Neuronal stem cell (in vitro differentiated cells): ENCODE measurements around the gene NPAS4.
A peak's percentile ranks its signal among the peaks of the same experiment; 100 is the strongest.

Source experiments
- DNase-seq: peaks from one replicate; pipeline ENCODE4 v3.0.0-alpha.2; 2013; ENCODE audit warnings: low spot score
- H2AFZ ChIP-seq: one replicate; pipeline ENCODE4 v1.6.1; 2013; ENCODE audit warnings: mild to moderate bottlenecking, low read length, inconsistent platforms
- H2AK5ac ChIP-seq: 2 replicates; pipeline ENCODE4 v1.6.1; 2013; ENCODE audit warnings: low read depth, mild to moderate bottlenecking, inconsistent platforms, low read length, moderate library complexity, mixed read lengths
- H2BK120ac ChIP-seq: 2 replicates; pipeline ENCODE4 v1.6.1; 2013; ENCODE audit warnings: low read depth, mild to moderate bottlenecking, inconsistent platforms, low read length, moderate library complexity, mixed read lengths
- H2BK12ac ChIP-seq: one replicate; pipeline ENCODE4 v1.6.1; 2013; ENCODE audit warnings: low read length, inconsistent platforms
- H2BK15ac ChIP-seq: 2 replicates; pipeline ENCODE4 v1.6.1; 2013; ENCODE audit warnings: mild to moderate bottlenecking, low read length, inconsistent platforms, mixed read lengths
- H2BK5ac ChIP-seq: one replicate; pipeline ENCODE4 v1.6.1; 2013; ENCODE audit warnings: inconsistent platforms, mild to moderate bottlenecking, low read length, moderate library complexity
- H3K14ac ChIP-seq: one replicate; pipeline ENCODE4 v1.6.1; 2013; ENCODE audit warnings: low read length, inconsistent platforms
- H3K18ac ChIP-seq: 2 replicates; pipeline ENCODE4 v1.6.1; 2013; ENCODE audit warnings: low read length, inconsistent platforms
- H3K23ac ChIP-seq: 2 replicates; pipeline ENCODE4 v1.6.1; 2013; ENCODE audit warnings: low read depth, mild to moderate bottlenecking, mixed read lengths, low read length, inconsistent platforms; ENCODE audit not compliant: poor library complexity
- H3K27ac ChIP-seq: replicated peaks from 3 replicates; pipeline ENCODE4 v1.5.1; 2013; ENCODE audit warnings: low read length, inconsistent platforms
- H3K27me3 ChIP-seq, 3 experiments: 2 replicates each; pipeline ENCODE4 v1.6.1; 2013; ENCODE audit warnings: low read length in 3 of 3, mild to moderate bottlenecking in 2 of 3, inconsistent platforms in 1 of 3, low read depth in 1 of 3, mixed read lengths in 1 of 3, moderate library complexity in 1 of 3; ENCODE audit not compliant: control insufficient read depth in 3 of 3, insufficient read depth in 3 of 3
- H3K36me3 ChIP-seq, 2 donors: replicated peaks in 1 of 2; 2 replicates each; pipeline ENCODE4 v1.6.1; 2013; ENCODE audit warnings: low read length in 2 of 2; ENCODE audit not compliant: control insufficient read depth in 2 of 2, insufficient read depth in 2 of 2
- H3K4ac ChIP-seq: 2 replicates; pipeline ENCODE4 v1.6.1; 2013; ENCODE audit warnings: inconsistent platforms, mild to moderate bottlenecking, low read length, moderate library complexity
- H3K4me1 ChIP-seq, 2 donors: 1 replicate in 1 of 2; 2 replicates in 1 of 2; pipeline ENCODE4 v1.6.1; 2013; ENCODE audit warnings: low read length in 2 of 2, low read depth in 1 of 2; ENCODE audit not compliant: control insufficient read depth in 2 of 2, insufficient read depth in 1 of 2
- H3K4me2 ChIP-seq: one replicate; pipeline ENCODE4 v1.6.1; 2013; ENCODE audit warnings: mild to moderate bottlenecking, low read length, inconsistent platforms; ENCODE audit not compliant: insufficient read depth, poor library complexity, severe bottlenecking
- H3K4me3 ChIP-seq, 2 donors: 2 replicates each; pipeline ENCODE4 v1.5.1; 2013; ENCODE audit warnings: low read length in 2 of 2, mild to moderate bottlenecking in 2 of 2, inconsistent platforms in 1 of 2, moderate library complexity in 1 of 2
- H3K79me1 ChIP-seq: one replicate; pipeline ENCODE4 v1.6.1; 2013; ENCODE audit warnings: low read depth, mild to moderate bottlenecking, inconsistent platforms, low read length, moderate library complexity
- H3K9ac ChIP-seq: one replicate; pipeline ENCODE4 v1.6.1; 2013; ENCODE audit warnings: mild to moderate bottlenecking, low read depth, low read length, inconsistent platforms; ENCODE audit not compliant: poor library complexity
- H3K9me3 ChIP-seq, 2 donors: replicated peaks in 1 of 2; 2 replicates each; pipeline versions ENCODE3 to v1.6.1; 2013; ENCODE audit warnings: low read length in 2 of 2, mild to moderate bottlenecking in 2 of 2, inconsistent platforms in 1 of 2, low read depth in 1 of 2, mixed read lengths in 1 of 2, moderate library complexity in 1 of 2; ENCODE audit not compliant: control insufficient read depth in 2 of 2, insufficient read depth in 1 of 2
- H4K8ac ChIP-seq: one replicate; pipeline ENCODE4 v1.6.1; 2013; ENCODE audit warnings: low read depth, mild to moderate bottlenecking, inconsistent platforms, low read length, moderate library complexity
- H4K91ac ChIP-seq: one replicate; pipeline ENCODE4 v1.6.1; 2013; ENCODE audit warnings: low read length, low read depth, mild to moderate bottlenecking, inconsistent platforms; ENCODE audit not compliant: poor library complexity
- WGBS, 2 donors: extraction: QIAGEN DNeasy Blood & Tissue Kit; methylation state at CpG; one replicate each; pipeline ENCODE4 v1.1.7; 2013; ENCODE audit warnings: missing lambda C conversion rate in 2 of 2, mixed read lengths in 1 of 2; ENCODE audit not compliant: insufficient read length in 2 of 2, insufficient replicate concordance in 1 of 2; ENCODE audit errors: extremely low coverage in 2 of 2; 5-methylcytosine and 5-hydroxymethylcytosine counted together

The NPAS4 gene

GRCh38 chr11:66408488-66409214 is 12.2 kb upstream of the NPAS4 start:
- peak overlapping the region; percentile 90 for H3K4me2 ChIP-seq
- H2AFZ ChIP-seq = peak overlapping the region; percentile 93
- H3K9me3 ChIP-seq = no peaks in the 10 kb centered on the region
- H3K9ac ChIP-seq = no peak overlapping the region
- no peak overlapping the region for H4K8ac ChIP-seq
- H3K27me3 ChIP-seq = peaks cover 0 to 24% (median 0%) of the 10 kb centered on the region in 3 experiments
- no peaks in the 10 kb centered on the region for H3K79me1 ChIP-seq
- WGBS, 2 donors = no CpG with 5 or more reads among the region's 63 CpGs
- no peak overlapping the region for H2BK15ac ChIP-seq
- no peak overlapping the region for H3K4ac ChIP-seq
- H2BK12ac ChIP-seq = no peak overlapping the region
- H2BK5ac ChIP-seq = no peak overlapping the region
- H3K36me3 ChIP-seq = no peaks in the 10 kb centered on the region
- no peak overlapping the region for H2AK5ac ChIP-seq
- no peak overlapping the region for H3K14ac ChIP-seq
- H3K4me1 ChIP-seq = peaks cover 8 to 12% of the 10 kb centered on the region in 2 donors
- H4K91ac ChIP-seq = no peak overlapping the region
- H2BK120ac ChIP-seq = no peak overlapping the region
- peak overlapping the region; percentile 17 for H3K18ac ChIP-seq
- H3K27ac ChIP-seq = peak overlapping the region; percentile 64
- H3K4me3 ChIP-seq = peak overlapping the region; percentile 46 to 75
- peak; percentile 97 for DNase-seq
- no peak overlapping the region for H3K23ac ChIP-seq

GRCh38 chr11:66409226-66409625 is 11.6 kb upstream of the NPAS4 start:
- no peaks in the 10 kb centered on the region for H3K36me3 ChIP-seq
- H2BK5ac ChIP-seq = no peak overlapping the region
- peak overlapping the region; percentile 64 for H3K27ac ChIP-seq
- no peak overlapping the region for H3K14ac ChIP-seq
- no peak overlapping the region for H4K8ac ChIP-seq
- H3K9me3 ChIP-seq = no peaks in the 10 kb centered on the region
- H3K4me3 ChIP-seq = peak overlapping the region in 1 of 2 donors; percentile 34
- H2BK15ac ChIP-seq = peak overlapping the region; percentile 64
- no CpG with 5 or more reads among the region's 15 CpGs for WGBS, 2 donors
- peak overlapping the region; percentile 90 for H2AK5ac ChIP-seq
- no peak overlapping the region for H4K91ac ChIP-seq
- H3K4me2 ChIP-seq = peak overlapping the region; percentile 57
- peaks cover 0 to 19% (median 0%) of the 10 kb centered on the region in 3 experiments for H3K27me3 ChIP-seq
- no peak for DNase-seq
- no peak overlapping the region for H2BK120ac ChIP-seq
- no peak overlapping the region for H3K9ac ChIP-seq
- peak overlapping the region; percentile 93 for H2AFZ ChIP-seq
- peak overlapping the region; percentile 88 for H3K18ac ChIP-seq
- H3K4me1 ChIP-seq = peaks cover 8 to 16% of the 10 kb centered on the region in 2 donors
- H3K23ac ChIP-seq = no peak overlapping the region
- H2BK12ac ChIP-seq = peak overlapping the region; percentile 27
- no peaks in the 10 kb centered on the region for H3K79me1 ChIP-seq
- no peak overlapping the region for H3K4ac ChIP-seq

GRCh38 chr11:66410191-66410590 is 10.6 kb upstream of the NPAS4 start:
- no peak overlapping the region for H3K9ac ChIP-seq
- H4K8ac ChIP-seq = no peak overlapping the region
- H3K14ac ChIP-seq = no peak overlapping the region
- no peaks in the 10 kb centered on the region for H3K79me1 ChIP-seq
- no peaks in the 10 kb centered on the region for H3K9me3 ChIP-seq
- peaks cover 8 to 16% of the 10 kb centered on the region in 2 donors for H3K4me1 ChIP-seq
- peak overlapping the region; percentile 30 for H2BK5ac ChIP-seq
- H2AFZ ChIP-seq = no peak overlapping the region
- H3K23ac ChIP-seq = no peak overlapping the region
- H2AK5ac ChIP-seq = peak overlapping the region; percentile 90
- no CpG with 5 or more reads among the region's 12 CpGs for WGBS, 2 donors
- H3K36me3 ChIP-seq = no peaks in the 10 kb centered on the region
- no peak overlapping the region for H3K4ac ChIP-seq
- H3K27me3 ChIP-seq = peaks cover 0 to 11% (median 0%) of the 10 kb centered on the region in 3 experiments
- H4K91ac ChIP-seq = no peak overlapping the region
- H2BK12ac ChIP-seq = peak overlapping the region; percentile 32
- DNase-seq = no peak
- H3K4me3 ChIP-seq = no peak overlapping the region
- no peak overlapping the region for H3K27ac ChIP-seq
- peak overlapping the region; percentile 15 for H3K18ac ChIP-seq
- peak overlapping the region; percentile 64 for H2BK15ac ChIP-seq
- no peak overlapping the region for H3K4me2 ChIP-seq
- H2BK120ac ChIP-seq = no peak overlapping the region

GRCh38 chr11:66411323-66411722 is 9.5 kb upstream of the NPAS4 start:
- H3K4me1 ChIP-seq = peaks cover 8 to 16% of the 10 kb centered on the region in 2 donors
- H4K8ac ChIP-seq = no peak overlapping the region
- no peaks in the 10 kb centered on the region for H3K79me1 ChIP-seq
- H2AK5ac ChIP-seq = no peak overlapping the region
- no peak overlapping the region for H2BK5ac ChIP-seq
- no peak overlapping the region for H3K23ac ChIP-seq
- H2AFZ ChIP-seq = no peak overlapping the region
- H3K4me2 ChIP-seq = no peak overlapping the region
- H3K9ac ChIP-seq = no peak overlapping the region
- H2BK12ac ChIP-seq = no peak overlapping the region
- H3K14ac ChIP-seq = no peak overlapping the region
- no peaks in the 10 kb centered on the region for H3K9me3 ChIP-seq
- no peak overlapping the region for H3K4ac ChIP-seq
- peaks cover 0 to 1% (median 0%) of the 10 kb centered on the region in 3 experiments for H3K27me3 ChIP-seq
- H2BK120ac ChIP-seq = no peak overlapping the region
- DNase-seq = no peak
- no peak overlapping the region for H3K4me3 ChIP-seq
- no peaks in the 10 kb centered on the region for H3K36me3 ChIP-seq
- H2BK15ac ChIP-seq = no peak overlapping the region
- no peak overlapping the region for H3K27ac ChIP-seq
- no peak overlapping the region for H3K18ac ChIP-seq
- H4K91ac ChIP-seq = no peak overlapping the region
- WGBS, 2 donors = no CpG with 5 or more reads among the region's 4 CpGs
